ENCODE data around the gene CACFD1. TPM values are rescaled to one million over a fixed set of nuclear protein-coding genes. Genes with fewer than 3 reads are reported as not detected.

The CACFD1 gene
- total and polyA plus RNA-seq, 2 of the 4 experiments (the other 2 are of a cell fraction) = 2.0 to 6.6 TPM

DNA sequence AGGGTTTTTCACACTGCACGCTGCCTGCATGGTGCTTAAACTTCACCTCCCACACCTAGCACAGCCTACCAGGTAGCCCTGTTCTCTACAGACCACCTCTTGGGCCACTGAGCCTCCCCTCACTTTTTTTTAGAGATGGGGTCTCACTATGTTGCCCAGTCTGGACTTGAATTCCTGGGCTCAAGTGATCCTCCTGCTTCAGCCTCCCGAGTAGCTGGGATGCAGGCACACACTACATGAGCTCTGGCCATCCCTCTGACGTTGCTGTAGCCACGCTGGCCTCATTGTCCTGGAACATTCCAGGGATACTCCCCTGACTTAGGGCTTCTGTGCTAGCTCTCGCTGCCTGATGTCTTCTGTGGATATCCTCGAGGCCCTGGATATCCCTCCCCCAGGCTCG, 7.2 kb upstream of the CACFD1 start:
- no peak overlapping the region for H2BK120ac ChIP-seq (ENCODE audit: low read depth, low read length)
- H3K23ac ChIP-seq (ENCODE audit: low read depth, low read length) = no peak overlapping the region
- H2AFZ ChIP-seq (replicated peaks; ENCODE audit: low read length, poor library complexity) = no peak overlapping the region
- intact Hi-C loops (cut with micrococcal nuclease) (no loop called here), dilution Hi-C loops (cut with HindIII; ENCODE audit: low sequenced_read_pairs, unreplicated experiment) (no loop called here), in situ Hi-C loops (cut with MboI; ENCODE audit: low sequenced_read_pairs) (no loop called here)
- no peak overlapping the region for H3K14ac ChIP-seq (replicated peaks; ENCODE audit: low read depth, low read length)
- no peak overlapping the region for H2AK9ac ChIP-seq (replicated peaks; ENCODE audit: low read depth, low read length, poor library complexity)
- H3K4me1 ChIP-seq (ENCODE audit: control insufficient read depth, insufficient read depth, low read length) = no peaks in the 10 kb centered on the region
- no peaks in the 10 kb centered on the region for H3K79me1 ChIP-seq (ENCODE audit: low read depth in 1 of 2, low read length in 2 of 2)
- H4K91ac ChIP-seq (ENCODE audit: insufficient read depth, low read depth, low read length) = no peak overlapping the region
- H2AK5ac ChIP-seq (ENCODE audit: low read depth, low read length) = no peak overlapping the region
- CTCF ChIA-PET = no interaction called here
- no peaks in the 10 kb centered on the region; the same call in 1 of the 2 replicates for H4K20me1 ChIP-seq (ENCODE audit: insufficient read depth, low read length)
- POLR2A ChIA-PET (ENCODE audit: unreplicated experiment) = no interaction called here
- TF ChIP-seq BHLHE40 (IDR thresholded peaks at IDR 0.05; ENCODE audit: low read depth, low read length) (no peak), RAD21 (IDR thresholded peaks at IDR 0.05; ENCODE audit: low read length) (no peak), RFX5 (IDR thresholded peaks at IDR 0.05; ENCODE audit: low read depth, low read length) (no peak), NFE2L2 (IDR thresholded peaks at IDR 0.05; ENCODE audit: low read depth, low read length) (no peak), FOS (IDR thresholded peaks at IDR 0.05; ENCODE audit: low read depth, low read length) (no peak), MAFK (IDR thresholded peaks at IDR 0.05; ENCODE audit: low read depth, low read length) (no peak), SMC3 (IDR thresholded peaks at IDR 0.05; ENCODE audit: low read depth, low read length) (no peak), POLR2A (IDR thresholded peaks at IDR 0.05; ENCODE audit: low read depth, low read length) (no peak), RCOR1 (IDR thresholded peaks at IDR 0.05; ENCODE audit: insufficient replicate concordance, low read length) (no peak), CHD1 (IDR thresholded peaks at IDR 0.05; ENCODE audit: low read depth, low read length) (no peak), MAZ (IDR thresholded peaks at IDR 0.05; ENCODE audit: borderline replicate concordance, low read depth, low read length) (no peak), MXI1 (IDR thresholded peaks at IDR 0.05; ENCODE audit: borderline replicate concordance, low read depth, low read length) (no peak)
- TF ChIP-seq, protein P1, sequence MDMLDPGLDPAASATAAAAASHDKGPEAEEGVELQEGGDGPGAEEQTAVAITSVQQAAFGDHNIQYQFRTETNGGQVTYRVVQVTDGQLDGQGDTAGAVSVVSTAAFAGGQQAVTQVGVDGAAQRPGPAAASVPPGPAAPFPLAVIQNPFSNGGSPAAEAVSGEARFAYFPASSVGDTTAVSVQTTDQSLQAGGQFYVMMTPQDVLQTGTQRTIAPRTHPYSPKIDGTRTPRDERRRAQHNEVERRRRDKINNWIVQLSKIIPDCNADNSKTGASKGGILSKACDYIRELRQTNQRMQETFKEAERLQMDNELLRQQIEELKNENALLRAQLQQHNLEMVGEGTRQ (IDR thresholded peaks at IDR 0.05; ENCODE audit: low read depth, low read length) = no peak
- TF ChIP-seq, protein P2, sequence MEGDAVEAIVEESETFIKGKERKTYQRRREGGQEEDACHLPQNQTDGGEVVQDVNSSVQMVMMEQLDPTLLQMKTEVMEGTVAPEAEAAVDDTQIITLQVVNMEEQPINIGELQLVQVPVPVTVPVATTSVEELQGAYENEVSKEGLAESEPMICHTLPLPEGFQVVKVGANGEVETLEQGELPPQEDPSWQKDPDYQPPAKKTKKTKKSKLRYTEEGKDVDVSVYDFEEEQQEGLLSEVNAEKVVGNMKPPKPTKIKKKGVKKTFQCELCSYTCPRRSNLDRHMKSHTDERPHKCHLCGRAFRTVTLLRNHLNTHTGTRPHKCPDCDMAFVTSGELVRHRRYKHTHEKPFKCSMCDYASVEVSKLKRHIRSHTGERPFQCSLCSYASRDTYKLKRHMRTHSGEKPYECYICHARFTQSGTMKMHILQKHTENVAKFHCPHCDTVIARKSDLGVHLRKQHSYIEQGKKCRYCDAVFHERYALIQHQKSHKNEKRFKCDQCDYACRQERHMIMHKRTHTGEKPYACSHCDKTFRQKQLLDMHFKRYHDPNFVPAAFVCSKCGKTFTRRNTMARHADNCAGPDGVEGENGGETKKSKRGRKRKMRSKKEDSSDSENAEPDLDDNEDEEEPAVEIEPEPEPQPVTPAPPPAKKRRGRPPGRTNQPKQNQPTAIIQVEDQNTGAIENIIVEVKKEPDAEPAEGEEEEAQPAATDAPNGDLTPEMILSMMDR (conservative IDR thresholded peaks at IDR 0.05; ENCODE audit: low read depth, low read length) = no peak
- TF ChIP-seq, protein P3, sequence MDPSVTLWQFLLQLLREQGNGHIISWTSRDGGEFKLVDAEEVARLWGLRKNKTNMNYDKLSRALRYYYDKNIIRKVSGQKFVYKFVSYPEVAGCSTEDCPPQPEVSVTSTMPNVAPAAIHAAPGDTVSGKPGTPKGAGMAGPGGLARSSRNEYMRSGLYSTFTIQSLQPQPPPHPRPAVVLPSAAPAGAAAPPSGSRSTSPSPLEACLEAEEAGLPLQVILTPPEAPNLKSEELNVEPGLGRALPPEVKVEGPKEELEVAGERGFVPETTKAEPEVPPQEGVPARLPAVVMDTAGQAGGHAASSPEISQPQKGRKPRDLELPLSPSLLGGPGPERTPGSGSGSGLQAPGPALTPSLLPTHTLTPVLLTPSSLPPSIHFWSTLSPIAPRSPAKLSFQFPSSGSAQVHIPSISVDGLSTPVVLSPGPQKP (IDR thresholded peaks at IDR 0.05; ENCODE audit: borderline replicate concordance, low read depth, low read length) = no peak
- DNase-seq (no peak), ATAC-seq (ENCODE audit: low read depth) (no peak)
- no peak overlapping the region for H2BK15ac ChIP-seq (ENCODE audit: low read depth, low read length)
- no peak overlapping the region for H4K5ac ChIP-seq (ENCODE audit: low read depth, low read length)
- no peaks in the 10 kb centered on the region for H3K36me3 ChIP-seq (ENCODE audit: control insufficient read depth, insufficient read depth, low read length)
- H3K18ac ChIP-seq (ENCODE audit: low read depth, low read length) = no peak overlapping the region
- H3K4me2 ChIP-seq (ENCODE audit: low read depth, low read length) = no peak overlapping the region
- H3K56ac ChIP-seq (ENCODE audit: extremely low read depth, insufficient read depth, low read length) = no peak overlapping the region
- no CpG with 5 or more reads among the region's 7 CpGs for WGBS, 2 experiments (ENCODE audit: extremely low coverage in 2 of 2, insufficient read length in 1 of 2)
- no peaks in the 10 kb centered on the region for H3K9me1 ChIP-seq (ENCODE audit: insufficient read depth, low read length)
- H3K9ac ChIP-seq (ENCODE audit: low read depth, low read length) = no peak overlapping the region
- H3K9me3 ChIP-seq (ENCODE audit: control insufficient read depth, insufficient read depth, low read length) = no peaks in the 10 kb centered on the region
- no peak overlapping the region for H3K4ac ChIP-seq (ENCODE audit: low read depth, low read length)
- H2BK5ac ChIP-seq (ENCODE audit: low read depth, low read length, poor library complexity, severe bottlenecking) = no peak overlapping the region
- no peak overlapping the region for H2BK20ac ChIP-seq (ENCODE audit: low read depth, low read length)
- no peak overlapping the region for H3K4me3 ChIP-seq (ENCODE audit: insufficient read depth, low read depth, low read length)
- BruUV-seq (replicated peaks) = no TSS peak
- no peaks in the 10 kb centered on the region for H3K27me3 ChIP-seq (ENCODE audit: control insufficient read depth, insufficient read depth, low read length)
- no peak overlapping the region for H3K27ac ChIP-seq (ENCODE audit: insufficient read depth, low read length)
- H4K8ac ChIP-seq (ENCODE audit: low read depth in 2 of 2, low read length in 2 of 2) = no peak overlapping the region

All from IMR-90 (cell line).